DOHH2 (cell line): Measurements from ENCODE around the gene SH2D3A.
A peak's percentile ranks its signal among the peaks of the same experiment; 100 is the strongest.

Experiments
- H3F3A ChIP-seq: fragments of 200-600 bp; sonication (generic), shearing (Covaris generic); 2 replicates; pipeline ENCODE4 v1.6.0; 2016; ENCODE audit warnings: antibody characterized with exemption, mild to moderate bottlenecking; ENCODE audit not compliant: control insufficient read depth, insufficient read depth
- H3K27ac ChIP-seq: fragments of 200-600 bp; sonication (generic); 2 replicates; pipeline ENCODE4 v1.5.1; 2014; ENCODE audit warnings: low read depth, mild to moderate bottlenecking, low read length, moderate library complexity
- H3K27me3 ChIP-seq: fragments of 200-600 bp; sonication (generic); 2 replicates; pipeline ENCODE4 v1.6.1; 2014; ENCODE audit warnings: mild to moderate bottlenecking, low read length, mixed read lengths; ENCODE audit not compliant: control insufficient read depth
- H3K36me3 ChIP-seq: fragments of 200-600 bp; sonication (generic); 2 replicates; pipeline ENCODE4 v1.6.1; 2014; ENCODE audit warnings: mild to moderate bottlenecking, low read length, moderate library complexity, mixed read lengths; ENCODE audit not compliant: control insufficient read depth
- H3K4me1 ChIP-seq: fragments of 200-600 bp; sonication (generic); 2 replicates; pipeline ENCODE4 v1.6.1; 2014; ENCODE audit warnings: mild to moderate bottlenecking, low read length, mixed read lengths; ENCODE audit not compliant: control insufficient read depth
- H3K4me2 ChIP-seq: fragments of 200-600 bp; sonication (generic); 2 replicates; pipeline ENCODE4 v1.6.0; 2014; ENCODE audit warnings: mild to moderate bottlenecking, low read length, moderate library complexity
- H3K4me3 ChIP-seq: fragments of 200-600 bp; sonication (generic); 2 replicates; pipeline ENCODE4 v1.5.1; 2014; ENCODE audit warnings: mild to moderate bottlenecking, low read length, mixed read lengths
- H3K79me2 ChIP-seq: fragments of 200-600 bp; sonication (generic); 2 replicates; pipeline ENCODE4 v1.6.1; 2014; ENCODE audit warnings: mild to moderate bottlenecking, low read length, mixed read lengths; ENCODE audit not compliant: control insufficient read depth
- H3K9me2 ChIP-seq: fragments of 200-600 bp; sonication (generic); replicated peaks from 2 replicates; pipeline ENCODE4 v1.6.1; 2014; ENCODE audit warnings: mild to moderate bottlenecking, low read length, mixed read lengths; ENCODE audit not compliant: control insufficient read depth
- H3K9me3 ChIP-seq: fragments of 200-600 bp; sonication (generic); 2 replicates; pipeline ENCODE4 v1.6.1; 2014; ENCODE audit warnings: antibody characterized with exemption, low read length, mixed read lengths; ENCODE audit not compliant: control insufficient read depth, insufficient read depth
- H4K20me1 ChIP-seq: fragments of 200-600 bp; sonication (generic); 2 replicates; pipeline ENCODE4 v1.6.0; 2014; ENCODE audit warnings: low read depth, mild to moderate bottlenecking, antibody characterized with exemption, low read length, moderate library complexity; ENCODE audit not compliant: control insufficient read depth, insufficient read depth
- EZH2phosphoT487 ChIP-seq: fragments of 200-600 bp; sonication (generic); IDR thresholded peaks from 2 replicates; pipeline ENCODE4 v1.6.1; 2017; ENCODE audit warnings: borderline replicate concordance, mild to moderate bottlenecking, antibody characterized with exemption, low read length, moderate library complexity, mixed read lengths
- TF ChIP-seq, protein P1 (sequence below): fragments of 200-600 bp; sonication (generic); IDR thresholded peaks from one replicate; pipeline ENCODE4 v1.5.1; 2014; ENCODE audit warnings: antibody characterized with exemption, mild to moderate bottlenecking, low read depth, low read length; ENCODE audit not compliant: poor library complexity, severe bottlenecking

SH2D3A gene

DNA sequence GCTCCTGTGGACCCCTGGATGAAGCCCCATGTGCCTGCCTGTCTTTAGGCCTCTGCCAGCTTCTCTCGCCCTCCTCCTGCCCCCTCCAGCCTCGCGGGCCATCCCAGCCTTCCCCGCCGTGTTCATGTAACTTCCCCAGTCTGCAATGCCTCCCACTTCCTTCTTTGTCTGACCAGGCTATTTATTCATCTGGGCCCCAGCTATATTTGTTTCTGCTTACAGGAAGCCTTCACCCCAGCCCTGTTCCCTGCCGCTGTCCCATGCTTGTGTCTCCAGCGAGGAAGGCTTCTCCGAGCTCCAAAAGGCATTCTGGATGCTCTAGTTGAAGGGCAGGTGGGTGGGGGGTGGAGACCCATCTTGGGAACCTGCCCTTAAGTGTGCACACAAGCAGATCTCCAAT, 38.9 kb downstream of the SH2D3A start:
- Histone ChIP-seq H3K27ac (peak overlapping the region; percentile 72), H3K27me3 (no peaks in the 10 kb centered on the region), H3K9me2 (no peaks in the 10 kb centered on the region), H3K36me3 (no peaks in the 10 kb centered on the region; the same call in 1 of the 2 replicates), H3K9me3 (no peaks in the 10 kb centered on the region), H3K4me3 (peak overlapping the region; percentile 63), H4K20me1 (no peaks in the 10 kb centered on the region), H3K4me1 (peaks cover 37% of the 10 kb centered on the region), H3K79me2 (no peaks in the 10 kb centered on the region), H3F3A (peaks cover 5% of the 10 kb centered on the region; the same call in 1 of the 2 replicates), H3K4me2 (peak overlapping the region; percentile 87)
- TF ChIP-seq EZH2phosphoT487 = no peak
- TF ChIP-seq, protein P1, sequence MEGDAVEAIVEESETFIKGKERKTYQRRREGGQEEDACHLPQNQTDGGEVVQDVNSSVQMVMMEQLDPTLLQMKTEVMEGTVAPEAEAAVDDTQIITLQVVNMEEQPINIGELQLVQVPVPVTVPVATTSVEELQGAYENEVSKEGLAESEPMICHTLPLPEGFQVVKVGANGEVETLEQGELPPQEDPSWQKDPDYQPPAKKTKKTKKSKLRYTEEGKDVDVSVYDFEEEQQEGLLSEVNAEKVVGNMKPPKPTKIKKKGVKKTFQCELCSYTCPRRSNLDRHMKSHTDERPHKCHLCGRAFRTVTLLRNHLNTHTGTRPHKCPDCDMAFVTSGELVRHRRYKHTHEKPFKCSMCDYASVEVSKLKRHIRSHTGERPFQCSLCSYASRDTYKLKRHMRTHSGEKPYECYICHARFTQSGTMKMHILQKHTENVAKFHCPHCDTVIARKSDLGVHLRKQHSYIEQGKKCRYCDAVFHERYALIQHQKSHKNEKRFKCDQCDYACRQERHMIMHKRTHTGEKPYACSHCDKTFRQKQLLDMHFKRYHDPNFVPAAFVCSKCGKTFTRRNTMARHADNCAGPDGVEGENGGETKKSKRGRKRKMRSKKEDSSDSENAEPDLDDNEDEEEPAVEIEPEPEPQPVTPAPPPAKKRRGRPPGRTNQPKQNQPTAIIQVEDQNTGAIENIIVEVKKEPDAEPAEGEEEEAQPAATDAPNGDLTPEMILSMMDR = no peak

DNA sequence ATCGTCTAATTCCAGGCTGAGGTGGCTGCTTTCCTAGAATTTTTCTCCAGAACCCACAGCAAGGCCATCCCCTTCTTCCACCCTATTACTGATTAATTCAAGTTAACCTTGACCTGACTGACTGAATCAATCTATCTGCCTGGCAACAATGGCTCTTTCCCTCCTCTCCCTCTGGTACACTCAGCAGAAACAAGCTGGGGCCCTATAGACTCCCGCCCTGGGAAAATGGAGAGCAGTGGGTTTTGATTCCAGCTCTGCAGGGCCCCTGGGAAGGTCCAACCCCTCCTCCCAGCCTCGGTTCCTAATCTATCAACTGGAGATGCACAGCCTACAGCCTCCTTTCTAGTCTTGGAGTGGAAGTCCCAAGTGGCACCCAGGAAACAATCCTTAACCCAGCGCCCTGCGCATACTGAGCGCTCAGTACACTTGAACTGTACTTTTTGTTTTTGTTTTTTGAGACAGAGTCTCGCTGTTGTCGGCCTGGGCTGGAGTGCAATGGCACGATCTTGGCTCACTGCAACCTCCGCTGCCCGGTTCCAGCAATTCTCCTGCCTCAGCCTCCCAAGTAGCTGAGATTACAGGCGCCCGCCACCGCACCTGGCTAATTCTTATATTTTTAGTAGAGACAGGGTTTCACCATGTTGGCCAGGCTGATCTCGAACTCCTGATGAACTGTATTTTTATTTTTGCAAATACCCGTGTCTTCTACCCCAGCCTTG, 41.6 kb downstream of the SH2D3A start:
- Histone ChIP-seq H3K4me1 (peaks cover 60% of the 10 kb centered on the region), H3K4me2 (peak overlapping the region; percentile 51), H3K27me3 (no peaks in the 10 kb centered on the region), H3K9me2 (no peaks in the 10 kb centered on the region), H3K27ac (no peak overlapping the region), H3F3A (peaks cover 10% of the 10 kb centered on the region), H3K9me3 (no peaks in the 10 kb centered on the region), H3K36me3 (no peaks in the 10 kb centered on the region), H3K79me2 (no peaks in the 10 kb centered on the region), H4K20me1 (no peaks in the 10 kb centered on the region), H3K4me3 (no peak overlapping the region)
- TF ChIP-seq, protein P1 = no peak
- no peak for TF ChIP-seq EZH2phosphoT487

DNA sequence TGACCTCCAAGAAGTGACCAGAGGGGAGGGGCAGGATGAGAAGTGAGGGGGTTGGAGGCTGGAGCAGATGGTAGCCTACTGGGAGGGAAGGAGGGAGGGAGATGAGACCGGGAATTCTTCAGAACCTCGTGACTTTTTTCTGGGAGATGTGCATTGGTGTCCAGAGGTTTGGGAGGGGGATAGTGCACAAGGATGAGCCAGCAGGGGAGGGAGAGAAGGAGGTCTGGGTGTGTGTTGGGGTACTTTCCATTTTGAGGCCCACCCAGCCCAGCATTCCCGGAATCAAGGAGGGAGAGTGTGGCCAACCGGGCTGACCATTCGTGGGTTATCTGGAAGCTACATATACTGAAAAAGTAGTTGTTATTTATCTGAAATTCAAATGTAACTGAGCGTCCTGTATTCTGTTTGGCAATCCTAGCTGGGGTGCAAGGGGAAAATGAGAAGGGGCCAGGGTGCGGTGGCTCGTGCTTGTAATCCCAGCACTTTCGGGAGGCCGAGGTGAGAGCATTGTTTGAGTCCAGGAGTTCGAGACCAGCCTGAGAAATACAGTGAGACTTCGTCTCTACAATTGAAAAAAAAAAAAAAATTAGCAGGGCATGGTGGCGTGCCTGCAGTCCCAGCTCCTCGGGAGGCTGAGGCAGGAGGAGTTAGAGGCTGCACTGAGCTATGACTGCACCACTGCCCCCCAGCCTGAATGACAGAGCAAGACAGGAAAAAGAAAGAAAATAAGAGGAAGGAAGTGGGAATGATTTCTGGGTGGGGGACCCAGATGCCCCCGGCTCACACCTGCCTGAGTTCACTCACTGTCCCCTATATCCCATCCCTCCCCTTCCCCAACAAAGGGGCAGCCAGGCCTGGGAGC, 42.4 kb downstream of the SH2D3A start:
- H4K20me1 ChIP-seq = no peaks in the 10 kb centered on the region
- H3K36me3 ChIP-seq = no peaks in the 10 kb centered on the region
- peak overlapping the region; percentile 51 for H3K4me2 ChIP-seq
- peaks cover 60% of the 10 kb centered on the region for H3K4me1 ChIP-seq
- no peak for TF ChIP-seq EZH2phosphoT487
- TF ChIP-seq, protein P1 = no peak
- no peak overlapping the region for H3K4me3 ChIP-seq
- H3K9me3 ChIP-seq = no peaks in the 10 kb centered on the region
- no peaks in the 10 kb centered on the region for H3K79me2 ChIP-seq
- no peaks in the 10 kb centered on the region for H3K9me2 ChIP-seq
- peaks cover 10% of the 10 kb centered on the region for H3F3A ChIP-seq
- no peak overlapping the region for H3K27ac ChIP-seq
- H3K27me3 ChIP-seq = no peaks in the 10 kb centered on the region
